D721Med (cell line): ENCODE results near the gene EZH1.

Experiments
- DNase-seq: peaks from one replicate; pipeline ENCODE4 v3.0.0; 2011; ENCODE audit warnings: low spot score; ENCODE audit not compliant: insufficient read length
- FAIRE-seq: peaks from 2 replicates; lab custom pipeline; 2011; peaks lifted over from hg19 to GRCh38; lab: Jason Lieb, UNC
- TF ChIP-seq, protein P1 (sequence below): IDR thresholded peaks from 2 replicates; pipeline ENCODE4 v1.5.1; 2012; ENCODE audit warnings: mild to moderate bottlenecking, control low read depth; ENCODE audit not compliant: insufficient read depth; ENCODE audit errors: missing control alignments

EZH1 gene

DNA sequence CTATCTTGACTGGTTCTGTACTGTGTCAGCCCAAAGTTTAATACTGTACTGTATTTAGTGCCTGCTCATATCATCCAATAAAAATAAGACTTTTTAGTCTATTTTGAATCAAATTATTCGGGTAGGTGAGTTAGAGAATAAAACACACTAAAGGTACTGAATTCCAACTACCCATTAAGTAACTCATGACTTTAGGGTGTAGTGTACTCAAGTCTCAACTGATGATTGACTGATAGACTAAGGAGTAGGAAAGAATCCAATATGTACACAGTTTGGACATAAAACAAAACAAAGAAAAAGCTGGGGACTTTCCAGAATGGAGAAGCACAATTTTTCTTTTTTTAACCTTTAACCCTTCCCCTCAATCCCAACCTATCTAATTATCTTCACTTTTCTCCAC lies 4.1 kb downstream of the EZH1 start:
- FAIRE-seq (no peak), DNase-seq (no peak)
- TF ChIP-seq, protein P1, sequence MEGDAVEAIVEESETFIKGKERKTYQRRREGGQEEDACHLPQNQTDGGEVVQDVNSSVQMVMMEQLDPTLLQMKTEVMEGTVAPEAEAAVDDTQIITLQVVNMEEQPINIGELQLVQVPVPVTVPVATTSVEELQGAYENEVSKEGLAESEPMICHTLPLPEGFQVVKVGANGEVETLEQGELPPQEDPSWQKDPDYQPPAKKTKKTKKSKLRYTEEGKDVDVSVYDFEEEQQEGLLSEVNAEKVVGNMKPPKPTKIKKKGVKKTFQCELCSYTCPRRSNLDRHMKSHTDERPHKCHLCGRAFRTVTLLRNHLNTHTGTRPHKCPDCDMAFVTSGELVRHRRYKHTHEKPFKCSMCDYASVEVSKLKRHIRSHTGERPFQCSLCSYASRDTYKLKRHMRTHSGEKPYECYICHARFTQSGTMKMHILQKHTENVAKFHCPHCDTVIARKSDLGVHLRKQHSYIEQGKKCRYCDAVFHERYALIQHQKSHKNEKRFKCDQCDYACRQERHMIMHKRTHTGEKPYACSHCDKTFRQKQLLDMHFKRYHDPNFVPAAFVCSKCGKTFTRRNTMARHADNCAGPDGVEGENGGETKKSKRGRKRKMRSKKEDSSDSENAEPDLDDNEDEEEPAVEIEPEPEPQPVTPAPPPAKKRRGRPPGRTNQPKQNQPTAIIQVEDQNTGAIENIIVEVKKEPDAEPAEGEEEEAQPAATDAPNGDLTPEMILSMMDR = no peak

DNA sequence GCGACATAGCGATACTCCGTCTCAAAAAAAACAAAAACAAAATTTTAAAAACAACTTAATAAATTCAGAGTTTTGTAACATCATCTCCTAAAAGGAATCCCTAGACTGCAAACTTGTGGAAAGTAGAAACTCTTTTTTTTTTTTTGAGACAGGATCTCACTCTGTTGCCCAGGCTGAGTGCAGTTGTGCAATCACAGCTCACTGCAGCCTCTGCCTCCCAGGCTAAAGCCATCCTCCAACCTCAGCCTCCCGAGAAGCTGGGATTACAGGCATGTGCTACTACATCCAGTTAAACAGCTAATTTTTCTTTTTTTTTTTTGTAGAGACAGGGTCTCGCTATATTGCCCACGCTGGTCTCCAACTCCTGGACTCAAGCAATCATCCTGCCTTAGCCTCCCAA lies 19.7 kb downstream of the EZH1 start:
- FAIRE-seq (no peak), DNase-seq (no peak)
- TF ChIP-seq, protein P1 = no peak

DNA sequence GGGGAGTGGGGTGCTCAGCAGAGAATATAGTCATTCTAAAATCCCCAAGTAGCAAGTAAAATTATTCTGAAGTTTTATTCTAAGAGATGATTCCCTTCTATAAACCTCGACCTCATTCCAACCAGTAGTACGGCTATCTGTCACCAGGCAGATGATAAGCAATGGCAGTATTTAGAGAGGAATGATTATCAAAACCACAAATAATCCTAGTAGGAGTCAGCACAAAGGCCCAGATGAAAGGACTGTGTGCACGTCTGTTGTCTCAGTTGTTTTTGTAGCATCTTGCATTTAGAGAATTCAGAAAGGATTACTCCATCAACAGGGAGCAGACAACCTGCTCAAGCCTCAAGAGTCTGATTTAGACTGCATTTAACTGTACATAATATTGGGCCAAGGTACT lies 21.2 kb downstream of the EZH1 start:
- TF ChIP-seq, protein P1 = no peak
- no peak for FAIRE-seq
- DNase-seq = no peak

DNA sequence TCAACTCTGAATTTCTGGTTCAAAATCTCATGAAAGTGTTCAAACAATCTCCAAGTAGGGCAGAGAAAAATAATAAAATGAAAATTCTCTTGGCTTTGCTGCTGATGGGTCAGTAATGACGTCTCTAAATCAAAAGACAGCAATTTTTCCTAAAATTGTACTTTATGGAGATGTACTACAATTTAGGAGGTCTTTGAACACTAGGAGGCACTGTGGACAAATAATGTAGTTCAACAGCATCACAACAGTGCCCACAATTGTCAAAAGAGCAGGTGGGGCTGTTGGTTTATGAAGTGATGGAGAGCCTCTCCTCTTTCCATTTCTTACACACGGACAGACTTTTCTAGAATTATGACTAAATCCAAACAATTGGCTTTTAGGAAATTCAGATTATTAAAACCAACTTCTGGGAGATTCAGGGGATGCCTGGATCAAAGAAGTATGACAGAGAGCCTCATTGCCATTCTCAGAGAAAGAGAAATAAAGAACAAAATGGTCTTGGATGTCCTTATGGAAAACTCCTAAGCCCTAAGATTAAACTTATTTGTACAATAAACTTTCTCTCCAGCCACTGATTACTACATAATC lies 23.8 kb downstream of the EZH1 start:
- DNase-seq = no peak
- TF ChIP-seq, protein P1 = peak; percentile 91
- FAIRE-seq = no peak

DNA sequence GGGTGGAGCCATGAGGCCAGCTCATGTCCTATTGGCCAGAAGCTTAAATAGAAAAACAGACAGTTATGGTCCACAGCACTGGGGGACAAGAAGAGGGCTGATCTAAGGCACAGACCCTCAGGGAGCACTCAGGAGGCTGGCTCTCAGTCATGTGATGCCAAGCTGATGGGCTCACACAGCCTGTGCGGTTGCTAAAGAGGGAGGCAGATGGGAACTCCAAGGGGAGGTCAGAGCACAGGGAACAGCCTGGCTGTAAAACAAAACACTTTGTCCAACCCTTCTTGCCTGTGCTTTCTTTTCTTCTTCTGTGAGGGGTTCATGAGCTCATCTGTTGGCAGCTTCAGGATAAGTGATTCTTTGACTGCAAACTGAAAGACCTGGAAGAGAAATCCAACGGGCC lies 35.3 kb downstream of the EZH1 start:
- DNase-seq = no peak
- FAIRE-seq = no peak
- TF ChIP-seq, protein P1 = no peak

DNA sequence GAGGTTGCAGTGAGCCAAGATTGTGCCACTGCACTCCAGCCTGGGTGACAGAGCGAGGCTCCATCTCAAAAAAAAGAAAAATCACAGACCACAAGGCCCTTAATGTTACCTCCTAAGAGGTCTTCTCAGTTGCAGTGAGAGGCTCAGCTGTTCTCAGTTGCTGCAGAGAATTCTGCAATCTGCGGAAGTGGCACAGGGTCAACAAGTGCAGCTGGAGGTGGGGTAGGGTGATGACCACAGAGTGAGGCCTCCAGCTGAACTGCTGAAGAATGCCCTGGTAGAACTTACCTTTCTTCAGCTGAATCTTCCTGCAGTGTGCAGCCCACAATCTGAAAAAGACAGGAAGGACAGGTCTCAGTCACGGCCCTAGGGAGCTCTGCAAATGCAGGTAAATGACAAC lies 36.3 kb downstream of the EZH1 start:
- DNase-seq (no peak), FAIRE-seq (no peak)

DNA sequence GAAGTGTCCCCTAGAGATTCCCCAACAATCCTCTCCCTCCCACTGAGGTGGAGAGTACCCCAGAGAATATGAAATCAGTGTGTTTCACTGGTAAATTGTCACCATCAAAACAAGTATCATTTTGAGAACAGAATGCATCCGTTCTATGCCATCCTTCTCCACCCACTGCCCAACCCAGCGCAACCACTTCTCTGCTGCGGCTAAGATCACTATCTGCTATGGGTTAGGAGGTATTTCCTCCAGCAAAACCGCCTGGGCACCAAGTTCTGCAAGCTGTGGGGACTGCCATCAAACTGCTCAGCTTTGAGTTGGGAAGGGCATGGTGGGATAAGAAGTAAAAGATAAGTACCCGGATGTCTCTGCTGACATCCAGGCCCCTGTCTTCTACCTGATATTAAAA lies 38.1 kb downstream of the EZH1 start:
- no peak for FAIRE-seq
- TF ChIP-seq, protein P1 = no peak
- DNase-seq = no peak

More for the DNA sequence above, 36.3 kb downstream of the EZH1 start:
- TF ChIP-seq, protein P1 = no peak
